SK-N-SH (cell line): ENCODE measurements around the gene SOCS3.

Source experiments
- GABPA ChIP-seq: IDR thresholded peaks from 2 replicates; pipeline ENCODE4 v1.4.0; 2012; ENCODE audit warnings: low read depth, mild to moderate bottlenecking
- TF ChIP-seq, protein P1 (sequence below): IDR thresholded peaks from 2 replicates; pipeline ENCODE4 v1.6.1; 2012; ENCODE audit warnings: mild to moderate bottlenecking, low read depth, low read length, moderate library complexity

DNA sequence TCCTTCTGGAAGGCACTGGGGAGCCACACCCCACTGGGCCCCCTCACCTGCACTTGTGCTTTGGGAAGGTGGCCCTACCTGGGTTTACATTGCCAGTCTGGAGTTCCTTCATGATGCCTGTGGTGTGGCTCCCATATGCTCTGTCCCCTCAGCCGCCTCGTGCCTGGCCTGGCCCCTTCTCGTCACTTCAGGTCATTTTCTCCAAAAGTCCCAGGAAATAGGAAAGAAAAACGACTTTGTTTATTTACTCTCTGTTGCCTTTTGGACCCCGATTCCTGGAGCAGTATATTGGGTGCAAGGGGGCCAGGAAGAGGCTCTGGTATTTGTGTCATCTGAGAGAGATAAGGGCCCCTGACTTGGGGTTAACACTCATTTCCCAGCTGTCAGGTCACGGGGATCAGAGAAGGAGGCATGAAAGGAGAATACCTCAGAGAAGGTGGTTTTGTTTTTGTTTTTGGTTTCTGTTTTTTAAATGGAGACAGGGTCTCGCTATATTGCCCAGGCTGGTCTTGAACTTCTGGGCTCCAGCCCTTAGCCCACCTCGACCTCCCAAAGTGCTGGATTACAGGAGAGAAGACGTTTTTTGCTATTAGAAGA lies 4.7 kb downstream of the SOCS3 start:
- TF ChIP-seq, protein P1, sequence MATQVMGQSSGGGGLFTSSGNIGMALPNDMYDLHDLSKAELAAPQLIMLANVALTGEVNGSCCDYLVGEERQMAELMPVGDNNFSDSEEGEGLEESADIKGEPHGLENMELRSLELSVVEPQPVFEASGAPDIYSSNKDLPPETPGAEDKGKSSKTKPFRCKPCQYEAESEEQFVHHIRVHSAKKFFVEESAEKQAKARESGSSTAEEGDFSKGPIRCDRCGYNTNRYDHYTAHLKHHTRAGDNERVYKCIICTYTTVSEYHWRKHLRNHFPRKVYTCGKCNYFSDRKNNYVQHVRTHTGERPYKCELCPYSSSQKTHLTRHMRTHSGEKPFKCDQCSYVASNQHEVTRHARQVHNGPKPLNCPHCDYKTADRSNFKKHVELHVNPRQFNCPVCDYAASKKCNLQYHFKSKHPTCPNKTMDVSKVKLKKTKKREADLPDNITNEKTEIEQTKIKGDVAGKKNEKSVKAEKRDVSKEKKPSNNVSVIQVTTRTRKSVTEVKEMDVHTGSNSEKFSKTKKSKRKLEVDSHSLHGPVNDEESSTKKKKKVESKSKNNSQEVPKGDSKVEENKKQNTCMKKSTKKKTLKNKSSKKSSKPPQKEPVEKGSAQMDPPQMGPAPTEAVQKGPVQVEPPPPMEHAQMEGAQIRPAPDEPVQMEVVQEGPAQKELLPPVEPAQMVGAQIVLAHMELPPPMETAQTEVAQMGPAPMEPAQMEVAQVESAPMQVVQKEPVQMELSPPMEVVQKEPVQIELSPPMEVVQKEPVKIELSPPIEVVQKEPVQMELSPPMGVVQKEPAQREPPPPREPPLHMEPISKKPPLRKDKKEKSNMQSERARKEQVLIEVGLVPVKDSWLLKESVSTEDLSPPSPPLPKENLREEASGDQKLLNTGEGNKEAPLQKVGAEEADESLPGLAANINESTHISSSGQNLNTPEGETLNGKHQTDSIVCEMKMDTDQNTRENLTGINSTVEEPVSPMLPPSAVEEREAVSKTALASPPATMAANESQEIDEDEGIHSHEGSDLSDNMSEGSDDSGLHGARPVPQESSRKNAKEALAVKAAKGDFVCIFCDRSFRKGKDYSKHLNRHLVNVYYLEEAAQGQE: no peak
- no peak for TF ChIP-seq GABPA
